Suppressor macrophage (primary cell): ENCODE measurements around the gene ADCK1.
"Not testable (repeated sequence)": the region's sequence is repeated elsewhere in the genome, so short reads cannot be mapped to it uniquely, and the experiment has no call there.

Source experiments
- DNase-seq, 4 experiments: peaks; one replicate each; pipeline ENCODE4 v3.0.0-alpha.2; 2020 to 2022

The ADCK1 gene

DNA sequence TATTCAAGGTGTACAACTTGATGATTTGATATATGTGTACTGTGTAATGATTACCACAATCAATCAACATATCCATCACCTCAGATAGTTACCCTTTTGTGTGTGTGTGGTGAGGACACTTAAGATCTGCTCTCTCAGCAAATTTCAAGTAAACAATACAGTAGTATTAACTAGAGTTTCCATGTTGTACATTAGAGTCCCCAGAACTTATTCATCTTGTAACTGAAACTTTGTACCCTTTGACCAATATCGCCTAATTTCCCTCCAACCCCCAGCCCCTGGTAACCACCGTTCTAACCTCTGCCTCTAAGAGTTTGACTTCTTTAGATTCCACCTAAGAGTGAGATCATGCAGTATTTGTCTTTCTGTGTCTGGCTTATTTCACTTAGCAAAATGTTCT, 12.1 kb downstream of the ADCK1 start:
- no peak for DNase-seq

DNA sequence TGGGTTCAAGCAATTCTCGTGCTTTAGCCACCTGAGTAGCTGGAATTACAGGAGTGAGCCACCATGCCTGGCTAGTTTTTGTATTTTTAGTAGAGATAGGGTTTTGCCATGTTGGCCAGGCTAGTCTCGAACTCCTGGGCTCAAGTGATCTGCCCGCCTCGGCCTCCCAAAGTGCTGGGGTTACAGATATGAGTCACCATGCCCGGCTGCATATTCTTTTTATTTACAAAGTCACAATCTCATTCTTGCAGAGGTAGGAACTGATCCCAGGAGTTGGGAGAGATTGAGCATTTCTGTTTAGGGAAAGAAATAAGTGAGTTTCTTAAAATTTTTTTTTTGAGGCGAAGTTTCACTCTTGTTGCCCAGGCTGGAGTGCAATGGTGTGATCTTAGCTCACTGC, 12.8 kb downstream of the ADCK1 start:
- DNase-seq: not testable (repeated sequence)

DNA sequence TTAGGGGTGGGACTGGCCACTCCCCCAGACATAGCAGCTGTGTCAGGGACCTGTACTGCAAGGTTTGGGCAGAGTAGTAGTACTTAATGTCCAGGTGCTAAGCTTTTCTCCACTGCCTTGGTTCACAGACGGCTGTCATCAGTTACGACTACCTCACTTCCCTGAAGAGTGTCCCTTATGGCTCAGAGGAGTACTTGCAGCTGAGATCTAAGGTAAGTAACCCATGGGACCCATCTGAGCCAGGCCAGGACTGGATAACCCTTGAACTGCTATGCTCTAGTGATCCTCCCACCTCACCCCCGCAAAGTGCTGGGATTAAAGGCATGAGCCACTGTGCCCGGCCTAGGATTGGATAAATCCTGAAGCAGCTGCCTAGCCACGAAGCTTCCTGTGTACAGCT, 22.4 kb downstream of the ADCK1 start:
- no peak for DNase-seq

DNA sequence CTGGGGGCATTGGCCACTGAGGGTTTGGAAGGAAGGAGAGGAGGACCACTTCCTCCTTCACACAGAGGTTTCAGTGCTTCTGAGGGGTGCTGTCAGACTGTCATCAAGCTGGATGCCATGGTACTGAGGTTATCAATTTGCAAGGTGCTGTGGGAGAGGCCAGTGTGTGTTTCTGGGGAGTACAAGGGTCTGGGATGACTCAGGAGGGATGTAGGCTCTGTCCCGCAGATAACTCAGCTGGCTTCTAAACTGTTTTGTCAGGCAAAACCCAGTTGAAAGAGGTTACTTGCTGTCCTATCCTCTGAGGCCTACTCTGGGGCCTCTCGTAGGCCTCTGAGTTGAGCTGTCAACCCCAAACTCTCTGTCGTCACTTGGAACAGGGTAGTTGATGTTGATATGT, 22.8 kb downstream of the ADCK1 start:
- DNase-seq: no peak

DNA sequence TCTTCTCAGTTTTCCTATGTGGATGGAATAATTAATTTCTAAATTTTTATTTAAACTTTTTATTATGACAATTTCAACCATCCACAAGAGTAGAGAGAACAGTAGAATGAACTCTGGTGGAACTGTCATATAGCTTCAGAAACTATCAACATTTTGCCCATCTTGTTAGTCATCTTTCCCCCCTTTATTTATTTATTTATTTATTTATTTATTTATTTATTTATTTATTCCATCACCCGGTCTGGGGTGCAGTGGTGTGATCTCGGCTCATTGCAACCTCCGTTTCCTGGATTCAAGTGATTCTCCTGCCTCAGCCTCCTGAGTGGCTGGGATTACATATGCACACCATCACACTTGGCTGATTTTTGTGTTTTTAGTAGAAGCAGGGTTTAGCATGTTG, 23.5 kb downstream of the ADCK1 start:
- DNase-seq: no peak

DNA sequence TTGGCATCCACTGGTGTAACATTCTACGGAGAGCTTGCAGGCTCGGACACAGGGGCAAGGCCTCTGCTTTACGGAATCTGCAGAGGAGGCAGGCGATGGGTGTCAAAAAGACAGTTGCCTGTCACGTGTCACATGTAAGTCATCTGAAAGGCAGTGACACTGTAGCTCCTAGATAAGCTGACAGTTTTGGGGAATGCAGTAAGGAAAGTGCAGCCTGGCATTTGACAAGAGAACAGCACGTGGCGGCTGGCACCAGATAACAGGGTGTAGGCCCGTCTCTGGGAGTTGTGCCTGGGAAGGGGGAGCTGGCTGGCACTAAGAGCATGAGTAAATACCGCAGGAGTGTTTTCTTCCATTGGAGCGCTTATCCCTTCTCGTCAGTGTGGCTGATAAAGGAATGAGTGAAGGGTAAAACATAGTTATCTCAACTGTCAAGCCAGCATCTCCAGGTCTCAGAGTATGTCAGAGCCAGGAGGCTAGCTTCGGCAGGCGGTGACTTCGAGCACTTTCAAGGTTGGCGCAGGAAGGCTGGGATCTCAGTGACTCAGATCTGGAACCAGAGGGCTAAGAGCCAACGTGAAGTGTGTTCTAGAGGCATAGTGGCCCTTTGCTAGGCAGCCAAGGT, 26.1 kb downstream of the ADCK1 start:
- no peak for DNase-seq

DNA sequence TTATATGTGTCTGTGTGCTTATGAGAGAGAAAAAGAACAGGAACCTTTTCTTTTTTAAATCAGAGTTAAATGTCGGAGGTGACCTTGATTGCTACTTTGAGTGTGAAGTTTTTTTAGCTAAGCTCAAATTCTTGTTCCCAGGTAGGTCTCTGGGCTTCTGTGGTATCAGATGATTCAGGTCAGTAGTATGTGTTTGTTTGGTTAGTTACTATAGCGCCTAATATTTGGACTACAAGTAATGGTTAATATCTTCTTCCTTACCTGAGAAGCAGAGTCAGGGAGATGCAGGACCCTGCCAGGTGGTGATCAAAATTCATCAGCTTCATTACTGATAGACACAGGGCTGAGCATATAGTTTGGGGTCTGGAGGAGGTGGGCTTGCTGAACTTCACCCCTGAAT, 30.8 kb downstream of the ADCK1 start:
- no peak for DNase-seq

DNA sequence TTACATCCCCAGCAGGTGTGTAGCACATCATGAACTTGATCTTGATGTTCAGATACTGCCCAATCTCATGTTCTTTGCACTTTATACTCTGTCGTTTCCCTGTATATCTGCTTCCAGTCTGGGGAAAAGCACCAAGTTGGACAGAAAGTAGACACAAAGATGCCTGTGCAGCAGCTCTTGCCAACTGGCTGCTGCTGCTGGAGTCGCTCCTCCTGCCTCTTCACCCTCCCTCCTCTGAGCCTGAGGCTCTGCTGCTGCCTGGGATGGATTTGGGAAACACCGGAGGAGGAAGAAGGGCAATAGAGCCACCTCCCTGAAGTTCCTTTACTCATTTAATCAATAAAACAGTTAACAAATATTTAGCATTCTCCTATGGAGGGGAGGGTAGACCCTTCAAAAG, 32.4 kb downstream of the ADCK1 start:
- no peak for DNase-seq

DNA sequence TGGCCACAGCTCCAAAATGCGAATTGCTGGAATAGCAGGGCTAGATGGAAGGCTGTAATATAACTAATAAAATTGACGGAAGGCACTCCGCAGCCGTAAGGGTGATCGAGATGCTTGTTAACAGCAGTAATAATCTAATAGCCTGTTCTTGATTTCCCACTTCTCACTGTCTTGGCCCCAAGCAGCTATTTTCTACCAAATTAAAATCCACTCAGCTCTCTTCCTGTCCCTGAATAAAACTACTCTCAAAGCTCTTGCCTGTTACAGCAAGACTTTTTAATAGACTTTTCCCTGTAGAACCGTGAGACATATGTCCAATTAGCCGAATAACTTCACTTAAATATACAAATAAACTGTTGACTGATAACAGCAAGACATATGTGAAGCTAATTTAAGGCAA, 38.0 kb downstream of the ADCK1 start:
- no peak for DNase-seq

DNA sequence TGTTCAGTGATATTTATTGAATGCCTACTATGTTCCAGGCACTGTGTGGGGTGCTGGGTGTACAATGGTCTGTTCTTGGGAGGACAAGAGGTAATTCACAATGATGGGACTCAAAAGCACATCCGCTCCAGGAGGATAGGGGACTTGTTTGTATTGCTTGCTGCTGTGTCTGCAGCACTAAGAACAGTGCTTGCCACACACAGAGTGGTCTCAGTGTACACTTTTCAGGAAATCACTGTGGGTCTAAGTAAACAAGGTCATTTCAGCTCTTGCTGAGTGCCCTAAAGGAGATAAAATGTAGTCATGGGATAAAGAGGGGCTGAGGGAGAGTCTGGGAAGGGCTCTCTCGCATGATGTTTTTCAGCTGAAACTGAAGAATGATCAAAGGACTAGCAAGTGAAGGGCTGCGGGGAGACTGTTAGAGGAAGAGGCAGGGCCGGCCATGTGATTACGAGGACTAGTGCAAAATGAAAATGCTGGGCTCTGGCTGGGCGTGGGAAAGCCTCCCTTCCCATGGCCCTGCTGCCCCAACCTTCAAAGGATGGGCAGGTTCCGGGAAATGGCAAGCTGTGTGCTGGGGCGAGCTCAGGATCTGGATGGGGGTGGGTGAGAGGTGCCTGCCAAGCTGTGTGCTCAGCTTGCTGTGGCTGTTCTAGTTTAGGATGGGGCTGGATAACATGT, 39.1 kb downstream of the ADCK1 start:
- DNase-seq: no peak

DNA sequence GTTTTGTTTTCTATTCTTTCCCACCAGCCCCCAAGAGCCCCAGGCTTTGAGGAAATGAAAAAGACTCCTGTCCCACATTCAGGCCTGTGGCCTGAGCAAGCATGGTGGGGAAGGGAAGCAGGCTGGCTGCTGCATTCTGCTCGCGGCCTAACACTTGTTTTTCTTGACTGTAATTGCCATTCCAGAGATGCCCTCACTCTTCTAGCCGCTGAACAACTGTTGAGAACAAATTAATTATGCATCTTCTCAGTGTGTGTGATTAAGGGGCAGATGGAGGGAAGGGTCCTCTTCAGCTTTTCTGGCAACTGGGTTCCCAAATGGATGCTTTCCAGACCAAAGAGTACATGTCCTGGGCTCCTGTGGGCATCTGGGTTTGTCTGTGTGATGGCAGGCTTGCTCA, 43.3 kb downstream of the ADCK1 start:
- DNase-seq: no peak

DNA sequence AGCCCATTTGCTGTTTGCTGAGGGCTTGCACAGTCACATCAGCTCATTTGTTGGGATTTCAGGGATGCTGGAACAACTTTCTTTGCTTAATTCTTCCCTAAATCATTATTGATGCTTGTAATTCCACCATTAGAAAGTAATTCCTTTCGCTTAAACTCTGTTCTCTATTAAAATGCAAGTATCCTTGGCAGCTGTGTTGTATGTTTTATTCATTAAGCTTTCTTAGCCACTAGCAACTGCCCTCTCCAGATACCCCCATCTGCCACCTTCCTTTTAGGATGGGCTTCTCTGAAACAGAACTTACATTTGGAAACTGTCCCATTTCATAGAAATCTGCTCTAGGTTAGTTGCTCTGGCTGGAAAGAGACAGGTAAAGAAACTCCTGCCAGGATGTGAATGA, 43.7 kb downstream of the ADCK1 start:
- DNase-seq: no peak

DNA sequence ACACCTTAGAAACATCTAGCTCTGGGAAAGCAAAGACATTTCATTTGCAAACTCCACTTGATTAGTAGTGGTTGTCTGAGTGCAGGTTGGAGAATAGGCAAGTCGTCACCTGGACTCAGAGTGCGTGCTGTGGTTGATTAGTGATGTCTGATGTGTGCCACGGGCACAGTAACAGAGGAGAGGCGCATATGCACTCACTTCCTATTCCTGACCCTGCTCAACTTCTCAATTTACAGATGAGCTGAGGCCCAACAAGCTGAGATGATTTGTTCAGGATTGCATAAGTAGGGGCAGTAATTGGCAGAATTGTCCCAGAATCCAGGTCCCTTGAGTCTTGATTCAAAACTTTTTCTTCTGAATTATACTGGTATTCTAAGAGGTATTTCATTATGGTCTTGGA, 44.9 kb downstream of the ADCK1 start:
- peak; percentile 31 to 63 (median 46) for DNase-seq

DNA sequence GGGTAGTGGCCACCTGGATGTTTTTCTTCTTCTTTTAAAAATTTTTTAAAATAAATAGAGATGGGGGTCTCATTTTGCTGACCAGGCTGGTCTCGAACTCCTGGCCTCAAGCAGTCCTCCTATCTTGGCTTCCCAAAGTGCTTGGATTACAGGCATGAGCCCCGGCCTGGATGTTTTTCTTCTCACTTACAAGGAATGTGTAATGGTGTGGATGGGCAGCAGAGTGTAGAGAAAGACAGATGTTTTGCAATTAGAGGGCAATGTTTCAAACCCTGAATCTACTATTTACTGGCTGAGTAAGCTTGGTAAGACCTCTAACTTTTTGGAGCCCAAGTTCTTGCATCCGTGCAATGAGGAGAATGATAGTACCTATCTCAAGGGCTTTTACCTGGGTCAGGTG, 48.1 kb downstream of the ADCK1 start:
- DNase-seq: no peak

DNA sequence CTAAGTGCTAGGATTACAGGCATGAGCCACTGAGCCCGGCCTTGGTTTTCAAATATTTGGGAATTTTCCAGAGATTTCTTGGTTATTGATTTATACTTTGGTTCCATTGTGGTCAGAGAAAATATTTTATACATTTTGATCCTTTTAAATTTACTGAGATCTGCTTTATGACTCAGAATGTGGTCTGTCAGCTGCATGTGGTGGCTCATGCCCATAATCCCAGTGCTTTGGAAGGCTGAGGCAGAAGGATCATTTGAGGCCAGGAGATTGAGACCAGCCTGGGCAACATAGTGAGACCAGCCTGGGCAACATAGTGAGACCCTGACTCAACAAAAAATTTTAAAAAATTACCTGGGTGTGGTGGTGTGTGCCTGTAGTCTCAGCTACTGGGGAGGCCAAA, 49.8 kb downstream of the ADCK1 start:
- DNase-seq: no peak

DNA sequence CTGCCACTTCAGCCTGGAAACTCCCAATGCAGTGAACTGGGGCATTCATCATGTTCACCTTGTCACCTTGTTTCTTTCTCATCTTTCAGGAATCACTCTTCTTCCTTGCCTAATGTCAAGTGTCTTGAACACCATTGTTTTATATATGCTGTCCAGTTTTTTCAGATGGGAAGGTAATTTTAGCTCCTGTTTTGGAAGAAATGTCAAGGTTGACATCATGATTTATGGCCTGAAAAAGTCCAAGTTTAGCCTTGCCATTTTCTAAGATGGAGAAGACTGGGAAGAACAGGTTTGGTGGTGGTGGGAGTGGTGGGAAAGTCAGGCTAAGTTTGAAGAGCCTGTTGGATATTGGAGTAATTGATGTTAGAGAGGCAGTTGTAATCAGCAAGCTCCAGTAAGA, 54.0 kb downstream of the ADCK1 start:
- no peak for DNase-seq

DNA sequence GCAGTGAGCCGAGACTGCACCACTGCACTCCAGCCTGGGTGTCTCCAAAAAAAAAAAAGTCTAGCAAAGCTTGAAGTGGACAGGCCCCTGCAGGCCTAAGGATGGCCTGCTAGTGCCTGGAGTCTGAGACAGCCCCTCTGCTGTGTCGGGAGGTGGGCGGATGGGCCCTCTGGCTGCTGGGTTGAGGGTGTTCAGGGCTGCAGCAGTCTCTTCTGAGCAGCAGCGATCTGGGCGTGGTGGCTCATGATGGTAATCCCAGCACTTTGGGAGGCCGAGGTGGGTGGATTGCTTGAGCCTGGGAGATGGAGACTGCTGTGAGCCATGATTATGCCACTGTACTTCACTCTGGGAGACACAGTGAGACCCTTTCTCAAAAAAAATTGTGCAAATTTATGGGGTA, 57.0 kb downstream of the ADCK1 start:
- no peak for DNase-seq

DNA sequence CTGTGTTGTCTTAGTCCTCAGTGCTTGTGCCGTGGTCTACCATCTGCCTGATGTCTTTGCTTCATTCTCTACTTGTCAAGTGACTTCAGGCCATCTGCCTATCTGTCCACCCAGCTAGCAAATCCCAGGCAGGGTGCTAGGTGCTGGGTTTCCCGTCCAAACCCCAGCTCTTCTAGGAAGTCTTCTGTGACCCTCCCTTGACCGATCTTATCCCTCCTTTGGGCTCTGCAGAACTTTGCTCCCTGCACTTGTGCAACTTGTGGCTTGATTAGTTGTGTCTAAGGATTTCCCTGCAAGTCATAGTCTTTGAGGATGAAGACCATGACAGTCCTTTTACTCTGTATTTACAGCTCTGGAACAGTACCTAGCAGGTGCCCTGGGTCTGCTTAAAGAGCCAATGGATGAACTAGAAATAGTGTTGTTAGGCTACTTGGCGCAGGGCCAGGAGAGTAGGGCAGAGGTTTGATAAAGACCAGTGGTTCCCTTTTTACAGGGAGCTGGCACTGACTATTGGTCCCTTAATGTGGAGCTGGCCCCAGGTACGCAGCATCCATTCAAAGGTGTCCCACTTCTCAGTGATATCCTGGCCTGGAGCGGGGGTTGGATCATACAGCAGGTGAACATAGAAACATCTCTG, 60.1 kb downstream of the ADCK1 start:
- peak in 2 of 4 experiments; percentile 22 to 26 for DNase-seq

DNA sequence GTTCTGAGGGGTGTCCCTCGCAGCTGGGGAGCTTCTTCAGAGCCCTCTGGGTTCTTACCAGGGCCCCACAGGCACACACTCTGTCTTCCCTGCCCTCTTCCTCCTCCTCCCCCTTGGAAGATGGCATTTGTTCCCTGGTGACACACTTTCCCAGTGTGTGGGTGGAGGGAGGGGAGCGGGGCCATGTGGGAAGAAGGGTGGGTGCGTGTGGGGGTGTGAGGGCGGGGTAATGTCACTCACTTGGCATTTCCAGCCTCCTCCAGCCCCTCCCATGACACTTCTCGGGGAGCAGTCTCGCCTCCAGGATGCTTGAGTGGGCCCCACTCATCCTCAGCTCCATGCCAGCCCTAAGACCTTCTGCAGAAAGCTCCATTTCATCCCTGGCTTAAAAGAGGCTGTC, 61.3 kb downstream of the ADCK1 start:
- no peak for DNase-seq

DNA sequence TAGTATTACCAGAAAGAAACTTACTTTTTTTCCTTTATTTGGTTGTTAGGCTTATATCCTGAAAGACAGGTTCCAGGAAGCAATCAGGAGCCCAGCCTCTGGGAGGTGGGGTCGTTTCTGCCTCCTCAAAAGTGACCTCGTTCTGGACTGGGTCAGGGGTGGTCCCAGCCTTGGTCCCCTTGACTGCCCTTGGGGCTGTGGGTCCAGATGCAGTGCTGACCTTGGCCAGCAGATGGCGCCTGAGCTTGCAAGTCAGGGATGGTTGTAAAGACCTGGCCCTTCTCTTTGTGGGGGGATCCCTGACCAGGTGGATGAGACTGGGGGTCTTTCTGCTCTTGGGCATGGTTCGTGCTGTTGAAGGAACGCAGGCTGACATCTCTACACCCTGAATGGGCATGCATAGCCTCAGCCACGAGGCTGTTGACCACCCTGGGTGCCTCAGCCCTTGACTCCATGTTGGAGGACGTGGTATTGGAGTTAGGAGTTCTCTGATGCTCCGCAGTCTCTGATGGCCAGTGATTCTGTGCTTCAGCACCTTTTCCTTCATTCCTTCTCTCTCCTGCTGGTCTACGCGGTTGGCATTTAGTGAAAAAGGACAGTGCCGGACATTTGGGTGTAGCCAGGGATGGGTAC, 62.4 kb downstream of the ADCK1 start:
- peak; percentile 66 to 86 (median 76) for DNase-seq

DNA sequence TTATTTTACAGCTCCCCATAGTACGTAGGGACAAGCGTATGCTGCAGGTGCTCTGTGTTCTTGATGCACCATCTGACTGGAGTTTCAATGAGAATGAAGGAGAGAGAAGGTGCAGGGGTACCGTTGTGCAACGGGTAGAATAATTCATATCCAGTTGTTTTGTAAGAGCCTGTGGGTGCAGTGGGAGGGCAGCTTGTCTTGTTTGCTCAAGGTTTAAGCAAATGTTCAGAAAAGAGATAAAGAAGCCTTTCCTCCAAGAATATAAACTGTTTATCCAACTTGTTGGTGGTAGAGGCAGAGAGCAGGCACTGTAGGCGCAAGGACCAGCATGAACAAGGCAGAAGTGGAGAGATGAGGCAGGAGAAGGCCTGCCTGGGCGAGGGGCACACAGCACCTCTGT, 64.2 kb downstream of the ADCK1 start:
- DNase-seq: peak in 3 of 4 experiments; percentile 17 to 30 (median 24)

DNA sequence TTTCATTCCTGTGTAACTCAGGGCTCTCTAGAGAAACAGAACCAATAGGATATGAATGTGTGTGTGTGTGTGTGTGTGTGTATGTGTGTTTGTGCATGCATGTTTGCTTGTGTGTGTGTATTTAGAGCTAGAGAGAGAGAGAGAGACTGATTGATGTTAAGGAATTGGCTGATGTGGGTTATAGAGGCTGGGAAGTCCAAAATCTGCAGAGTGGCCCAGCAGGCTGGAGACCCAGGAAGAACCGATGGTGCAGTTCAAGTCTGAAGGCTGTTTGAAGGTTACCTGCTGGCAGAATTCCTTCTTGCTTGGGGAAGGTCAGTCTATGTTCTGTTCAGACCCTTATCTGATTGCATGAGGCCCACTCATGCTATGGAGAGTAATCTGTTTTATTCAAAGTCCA, 64.7 kb downstream of the ADCK1 start:
- no peak for DNase-seq

DNA sequence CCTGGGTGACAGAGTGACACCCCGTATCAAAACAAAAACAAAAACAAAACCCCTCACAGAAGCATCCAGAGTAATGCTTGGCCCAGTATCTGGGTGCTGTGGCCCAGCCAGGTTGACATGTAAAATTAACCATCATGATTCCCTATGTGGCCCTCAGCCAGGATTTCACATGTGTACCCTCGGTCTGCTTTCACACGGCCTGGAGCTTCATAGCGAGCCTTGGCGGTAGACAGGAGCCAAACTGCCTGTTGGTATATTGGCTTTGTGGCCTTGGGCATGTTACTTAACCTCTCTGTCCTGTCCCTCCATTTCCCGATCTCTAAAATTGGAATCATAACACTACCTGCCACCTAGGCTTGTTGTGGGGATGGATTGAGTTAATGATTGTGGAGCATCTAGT, 65.5 kb downstream of the ADCK1 start:
- no peak for DNase-seq

DNA sequence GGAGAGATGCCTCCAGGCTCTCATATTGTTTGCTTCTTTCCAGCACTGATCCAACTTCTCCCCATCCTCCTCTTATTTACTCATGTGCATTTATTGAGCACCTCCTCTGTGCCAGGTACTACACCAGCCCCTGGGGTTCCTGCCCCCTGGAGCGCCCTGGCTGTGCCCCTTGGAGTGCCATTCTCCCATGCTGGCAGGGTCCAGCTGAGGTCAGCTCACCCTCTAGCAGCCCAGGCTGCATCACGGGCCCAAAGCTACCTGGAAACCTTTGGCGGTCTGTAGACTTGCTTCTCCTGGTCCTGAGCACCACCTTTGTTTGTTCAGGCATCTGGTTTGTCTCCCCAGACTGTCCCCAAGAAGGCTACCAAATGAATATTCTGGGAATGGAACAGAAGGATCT, 67.0 kb downstream of the ADCK1 start:
- DNase-seq: no peak
